HG02840 (cell line): ENCODE results near the gene THAP5.

ENCODE experiments used
- ATAC-seq: cut with Tn5 transposase; IDR thresholded peaks from one replicate; pipeline ENCODE4 v1.9.1; 2021; ENCODE audit warnings: mild to moderate bottlenecking, moderate library complexity, moderate number of reproducible peaks; ENCODE audit not compliant: unreplicated experiment, low FRiP score

THAP5 gene

DNA sequence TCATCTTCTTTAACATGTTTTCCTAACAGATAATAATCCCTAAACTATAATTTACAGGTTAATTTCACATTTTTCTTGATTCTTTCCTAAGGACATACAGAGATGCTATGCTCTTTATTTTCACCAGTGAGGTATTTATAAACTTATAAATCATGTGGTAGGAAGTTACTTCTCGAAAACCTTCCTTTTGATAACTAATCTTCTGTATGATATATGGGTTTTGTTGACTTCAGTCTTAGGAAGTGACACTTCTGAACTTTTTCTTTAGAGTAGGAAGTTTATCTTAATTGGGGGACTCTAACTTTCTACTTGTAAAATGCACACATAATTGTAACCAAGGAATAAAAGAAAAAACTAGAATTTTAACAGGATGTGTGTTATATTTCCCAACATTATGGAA lies 33.8 kb downstream of the THAP5 start:
- no peak for ATAC-seq

DNA sequence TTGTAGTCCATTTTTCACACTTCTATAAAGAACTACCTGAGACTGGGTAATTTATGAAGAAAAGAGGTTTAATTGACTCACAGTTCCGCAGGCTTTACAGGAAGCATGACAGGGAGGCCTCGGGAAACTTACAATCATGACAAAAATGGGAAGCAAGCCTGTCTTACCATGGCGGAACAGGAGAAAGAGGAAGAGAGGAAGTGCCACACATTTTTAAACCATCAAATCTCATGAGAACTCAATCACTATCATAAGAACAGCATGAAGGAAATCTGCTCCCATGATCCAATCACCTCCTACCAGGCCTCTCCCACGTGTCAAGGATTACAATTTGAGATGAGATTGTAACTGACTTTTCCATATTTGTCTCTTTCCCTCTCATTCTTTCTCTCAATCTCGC lies 34.2 kb downstream of the THAP5 start:
- no peak for ATAC-seq

DNA sequence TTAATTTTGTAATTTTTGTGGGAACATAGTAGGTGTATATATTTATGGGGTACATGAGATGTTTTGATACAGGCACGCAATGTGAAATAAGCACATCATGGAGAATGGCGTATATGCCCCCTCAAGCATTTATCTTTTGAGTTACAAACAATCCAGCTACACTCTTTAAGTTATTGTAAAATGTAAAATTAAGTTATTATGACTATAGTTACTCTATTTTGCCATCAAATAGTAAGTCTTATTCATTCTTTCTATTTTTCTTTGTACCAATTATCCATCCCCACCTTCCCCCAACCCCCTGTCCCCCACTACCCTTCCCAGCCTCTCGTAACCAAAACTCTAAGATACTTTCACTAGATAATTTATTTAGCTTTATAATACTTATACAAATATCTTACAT lies 35.8 kb downstream of the THAP5 start:
- no peak for ATAC-seq

DNA sequence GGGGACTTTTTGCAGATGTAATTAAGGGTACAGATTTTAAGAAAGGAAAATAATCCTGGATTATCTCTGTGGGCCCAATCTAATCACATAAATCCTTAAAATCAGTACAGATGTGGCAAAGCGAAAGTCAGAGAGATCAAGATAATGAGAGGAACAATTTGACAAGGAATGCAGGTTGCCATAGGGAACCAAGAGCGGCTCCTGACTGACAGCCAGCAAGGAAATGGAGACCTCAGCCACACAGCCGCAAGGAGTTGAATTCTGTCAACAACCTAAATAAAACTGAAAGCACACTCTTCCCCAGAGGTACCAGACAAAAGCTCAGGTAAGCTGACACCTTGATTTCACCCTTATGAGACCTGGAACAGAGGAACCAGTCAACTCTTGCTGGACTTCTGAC lies 40.2 kb downstream of the THAP5 start:
- ATAC-seq, result no peak

DNA sequence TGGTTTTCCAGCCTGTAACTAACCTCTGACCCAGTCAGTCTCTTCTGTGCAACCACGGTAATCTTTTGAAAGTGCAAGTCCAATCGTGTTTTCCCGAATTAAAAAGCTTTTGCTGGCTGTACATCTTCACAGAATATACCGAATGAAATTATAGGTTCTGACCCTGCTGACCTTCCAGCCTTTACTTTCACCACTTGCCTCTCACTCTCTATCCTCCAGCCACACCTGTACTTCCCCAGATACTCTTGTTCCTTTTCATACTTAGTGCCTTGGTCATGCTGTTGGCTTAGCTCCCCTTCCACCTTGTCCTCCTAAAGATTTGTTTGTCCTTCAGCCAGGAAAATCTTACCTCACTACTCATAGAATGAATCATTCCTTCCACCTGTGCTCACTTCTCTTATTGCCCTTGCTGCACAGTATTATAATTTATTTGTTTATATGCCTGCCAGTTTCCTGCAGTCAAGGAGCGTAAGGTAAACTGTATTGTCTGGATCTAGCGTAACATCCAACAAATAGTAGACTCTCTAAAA lies 41.3 kb downstream of the THAP5 start:
- no peak for ATAC-seq

DNA sequence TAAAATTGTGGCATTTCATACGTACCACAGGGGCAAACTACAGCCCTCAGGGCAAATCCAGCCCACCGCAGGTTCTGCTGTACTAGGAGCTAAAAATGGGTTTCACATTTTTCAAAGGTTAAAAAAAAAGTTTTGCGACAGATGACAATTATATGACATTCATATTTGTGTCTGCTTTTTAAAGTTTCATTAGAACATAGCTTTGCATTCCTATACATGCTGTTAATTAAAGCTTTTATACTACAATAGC lies 42.8 kb downstream of the THAP5 start:
- ATAC-seq, result no peak

DNA sequence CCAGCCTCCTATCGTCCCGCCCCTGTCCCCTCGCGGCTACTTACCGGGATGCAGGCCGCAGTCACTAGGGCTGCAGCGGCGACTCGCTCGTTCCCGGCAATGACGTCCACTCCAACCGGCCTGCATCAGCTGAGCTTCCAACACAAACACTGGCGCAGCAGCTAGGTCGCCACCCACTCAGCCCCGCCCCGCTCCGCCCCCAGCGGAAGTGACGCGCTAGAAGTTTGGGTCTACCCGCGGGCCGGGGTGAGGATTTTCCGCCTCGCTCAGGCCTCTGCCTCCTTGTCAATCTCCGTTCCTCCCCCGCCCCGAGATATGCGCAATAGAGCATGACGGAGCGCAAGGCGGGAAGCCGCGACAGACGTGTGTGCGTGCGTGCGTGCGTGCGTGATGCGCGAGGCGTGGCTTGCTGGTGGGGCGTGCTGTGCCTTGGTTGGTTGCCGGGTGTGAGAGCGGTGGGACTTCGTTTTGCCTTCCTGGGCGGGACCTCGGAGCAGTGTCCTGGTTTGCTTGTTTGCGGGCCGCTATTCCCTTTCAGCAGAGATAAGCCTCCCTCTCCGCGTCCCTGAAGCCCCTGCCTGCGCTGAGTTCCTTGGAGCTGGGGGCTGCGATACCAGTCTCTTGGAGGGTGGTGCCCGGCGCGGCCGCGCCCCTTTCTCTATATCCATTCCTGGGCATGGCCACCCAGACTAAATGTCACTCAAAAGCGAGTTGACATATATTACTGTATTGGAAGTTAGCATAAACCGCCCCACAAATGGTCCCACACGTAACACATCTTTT lies 43.3 kb downstream of the THAP5 start, which contains the start of gene PNPLA8:
PNPLA8 (minus strand) TSS at position 151 of the 783 bp plus-strand sequence. CDS start 10,644 bp downstream, outside the sequence.
- ATAC-seq, result peak; percentile 94

DNA sequence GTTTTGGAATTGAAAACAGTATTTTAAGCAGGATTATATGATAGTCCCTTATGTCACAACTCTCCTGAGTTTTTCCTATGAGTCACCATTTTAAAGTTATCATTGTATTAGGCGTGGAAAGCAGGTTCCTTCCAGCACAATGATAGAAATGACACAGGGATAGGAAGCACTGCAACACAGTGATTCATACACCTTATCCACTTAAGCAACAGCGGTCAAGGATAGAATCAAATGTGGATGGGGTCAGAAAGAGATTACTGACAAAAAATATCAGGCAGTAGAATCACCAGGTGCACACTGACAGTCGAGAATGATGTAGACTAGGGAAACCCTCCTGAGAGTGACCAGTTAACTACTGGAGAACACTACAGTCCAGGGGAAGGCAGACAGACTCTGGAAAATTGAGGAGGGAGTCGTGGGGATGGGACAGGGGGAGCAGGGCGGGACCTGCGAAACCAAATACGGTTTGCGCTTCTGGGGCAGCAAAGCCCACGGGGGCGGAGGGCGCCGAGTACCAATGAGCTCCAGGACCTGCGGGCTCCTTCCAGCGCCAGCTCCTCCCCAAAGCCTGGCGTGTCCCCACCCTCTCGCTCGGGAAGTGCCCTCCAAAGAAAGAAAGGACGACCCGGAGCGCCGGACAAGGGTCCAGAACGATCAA lies 44.0 kb downstream of the THAP5 start:
- ATAC-seq, result peak; percentile 52

DNA sequence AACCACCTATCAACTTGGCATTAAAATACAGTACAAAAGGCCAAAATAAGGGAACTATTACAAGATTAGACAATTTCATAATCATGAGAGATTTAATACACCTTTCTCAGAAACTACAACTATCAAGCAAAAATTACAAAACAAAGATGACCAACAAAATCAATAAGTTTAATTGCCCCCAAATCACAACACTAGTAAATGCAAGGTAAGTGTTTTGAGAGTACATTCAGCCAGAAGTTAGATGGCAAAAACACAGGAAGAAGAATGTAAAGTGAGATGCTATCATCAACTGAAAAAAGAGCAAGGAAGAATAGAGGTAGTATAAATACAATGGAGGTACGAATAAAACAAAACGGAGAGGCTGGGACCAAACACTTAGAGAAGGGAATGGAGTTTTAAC lies 46.7 kb downstream of the THAP5 start:
- ATAC-seq, result no peak

DNA sequence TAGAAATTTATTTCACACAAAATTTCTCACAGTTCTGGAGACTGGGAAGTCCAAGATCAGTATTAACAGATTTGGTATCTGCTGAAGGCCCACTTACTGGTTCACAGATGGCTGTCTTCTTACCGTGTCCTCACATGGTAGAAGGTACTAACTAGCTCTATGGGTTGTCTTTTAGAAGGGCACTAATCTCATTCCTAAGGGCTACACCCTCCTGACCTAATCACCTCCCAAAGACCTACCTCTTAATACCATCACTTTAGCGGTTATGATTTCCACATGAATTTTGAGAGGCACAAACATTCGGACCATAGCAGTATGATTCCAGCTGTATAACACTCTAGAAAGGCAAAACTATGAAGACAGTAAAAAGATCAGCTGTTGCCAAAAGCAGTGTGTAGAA lies 51.6 kb downstream of the THAP5 start:
- ATAC-seq, result no peak

DNA sequence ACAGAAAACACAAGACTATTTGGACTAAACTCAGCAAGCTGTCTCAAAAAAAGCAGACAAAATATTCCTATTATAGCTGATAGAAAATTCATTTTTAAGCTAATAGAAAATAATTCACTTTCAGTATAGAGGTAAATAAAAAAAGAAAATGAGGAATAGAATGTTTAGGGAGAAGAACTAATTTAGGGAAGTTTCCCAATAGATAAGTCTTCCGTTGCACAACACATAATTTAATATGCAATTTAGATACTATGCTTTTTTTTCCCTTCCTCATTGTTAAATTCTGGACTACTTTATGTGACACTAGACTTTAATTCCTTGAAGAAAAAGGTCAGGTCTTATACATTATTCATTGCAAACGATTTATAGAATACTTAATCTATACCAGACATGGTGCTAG lies 53.9 kb downstream of the THAP5 start:
- no peak for ATAC-seq

DNA sequence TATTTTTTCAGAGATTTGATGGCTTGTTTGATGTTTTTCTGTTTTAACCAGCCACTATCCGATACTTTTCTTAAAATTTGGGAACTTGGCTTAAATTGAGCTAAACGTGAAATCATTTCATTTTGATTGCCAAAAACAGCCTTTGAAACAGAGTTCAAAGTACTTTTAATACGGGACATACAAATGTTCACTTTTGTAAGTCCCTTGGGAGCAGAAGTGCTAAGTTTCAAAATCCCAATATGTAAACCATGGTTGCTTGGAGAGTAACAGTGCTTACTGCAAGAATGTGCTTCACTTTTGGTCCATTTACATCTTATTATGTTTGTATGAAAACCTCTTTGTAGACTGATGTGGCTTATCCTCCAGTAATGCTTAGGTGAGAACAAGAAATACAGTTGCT lies 54.5 kb downstream of the THAP5 start:
- ATAC-seq, result no peak
